ENCODE measurements around the gene SNRPA1.

- TF ChIP-seq CTCF (IDR thresholded peaks at IDR 0.05; ENCODE audit: insufficient read depth, low read length, poor library complexity, severe bottlenecking) (no peak), EZH2phosphoT487 (conservative IDR thresholded peaks at IDR 0.05; ENCODE audit: low read length) (no peak)
Observed at GRCh38 chr15:101242160-101242998, 52.7 kb downstream of the SNRPA1 start.
